ENCODE results near the gene RNASE11.

GRCh38 chr14:20602583-20602982, 14.8 kb upstream of the RNASE11 start:
- TF ChIP-seq CTCF (IDR thresholded peaks at IDR 0.05; ENCODE audit: low read depth, low read length): no peak
- TF ChIP-seq POLR2A (IDR thresholded peaks at IDR 0.05; ENCODE audit: extremely low read depth, insufficient read length): no peak
